Stomach (tissue), 4 donors: ENCODE results near the gene FAM13C.

Experiments
- EP300 ChIP-seq: sonication (generic); formaldehyde crosslinking; IDR thresholded peaks from one replicate; pipeline ENCODE4 v1.6.1; 2017; ENCODE audit warnings: antibody characterized with exemption
- POLR2A ChIP-seq, 4 donors: fragments of 450-650 bp; IDR thresholded peaks; one replicate each; pipeline ENCODE4 v1.6.1; 2016; ENCODE audit warnings: antibody characterized with exemption in 4 of 4, control low read depth in 2 of 4, mild to moderate bottlenecking in 1 of 4, moderate library complexity in 1 of 4
- POLR2AphosphoS5 ChIP-seq, 3 donors: sonication (generic); formaldehyde crosslinking; IDR thresholded peaks; one replicate each; pipeline ENCODE4 v1.6.1; 2016; ENCODE audit warnings: antibody characterized with exemption in 3 of 3
- TF ChIP-seq, protein P1 (sequence below), 7 experiments: fragments of 450-650 bp in 4 of 7; fragments of 200-600 bp in 3 of 7; sonication (generic) in 3 of 7; IDR thresholded peaks; one replicate each; pipeline ENCODE4 v1.5.1; 2016 to 2019; ENCODE audit warnings: antibody characterized with exemption in 7 of 7, control low read depth in 2 of 7, mild to moderate bottlenecking in 1 of 7

DNA sequence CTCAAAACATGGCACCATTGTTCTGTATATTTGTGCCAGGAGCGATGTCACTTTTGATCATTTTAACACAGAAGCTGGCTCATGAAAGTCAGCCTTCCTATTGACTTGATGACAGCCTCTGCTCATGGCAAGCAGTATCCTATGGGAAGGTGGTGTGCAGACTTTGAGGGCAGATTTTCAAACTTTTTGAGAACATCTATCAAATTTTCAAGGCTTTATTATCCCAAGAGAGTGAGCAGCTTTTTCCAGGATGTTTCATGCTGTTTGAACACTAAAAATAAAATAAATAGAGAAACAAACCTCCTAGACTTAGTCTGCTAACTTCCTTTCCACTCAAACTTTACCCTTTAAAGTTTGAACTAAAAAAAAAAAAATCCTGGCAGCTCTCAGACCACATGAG lies 20.3 kb downstream of the FAM13C start:
- TF ChIP-seq POLR2AphosphoS5 (IDR thresholded peaks at IDR 0.05): no peak
- no peak for TF ChIP-seq POLR2A (IDR thresholded peaks at IDR 0.05)
- TF ChIP-seq, protein P1, sequence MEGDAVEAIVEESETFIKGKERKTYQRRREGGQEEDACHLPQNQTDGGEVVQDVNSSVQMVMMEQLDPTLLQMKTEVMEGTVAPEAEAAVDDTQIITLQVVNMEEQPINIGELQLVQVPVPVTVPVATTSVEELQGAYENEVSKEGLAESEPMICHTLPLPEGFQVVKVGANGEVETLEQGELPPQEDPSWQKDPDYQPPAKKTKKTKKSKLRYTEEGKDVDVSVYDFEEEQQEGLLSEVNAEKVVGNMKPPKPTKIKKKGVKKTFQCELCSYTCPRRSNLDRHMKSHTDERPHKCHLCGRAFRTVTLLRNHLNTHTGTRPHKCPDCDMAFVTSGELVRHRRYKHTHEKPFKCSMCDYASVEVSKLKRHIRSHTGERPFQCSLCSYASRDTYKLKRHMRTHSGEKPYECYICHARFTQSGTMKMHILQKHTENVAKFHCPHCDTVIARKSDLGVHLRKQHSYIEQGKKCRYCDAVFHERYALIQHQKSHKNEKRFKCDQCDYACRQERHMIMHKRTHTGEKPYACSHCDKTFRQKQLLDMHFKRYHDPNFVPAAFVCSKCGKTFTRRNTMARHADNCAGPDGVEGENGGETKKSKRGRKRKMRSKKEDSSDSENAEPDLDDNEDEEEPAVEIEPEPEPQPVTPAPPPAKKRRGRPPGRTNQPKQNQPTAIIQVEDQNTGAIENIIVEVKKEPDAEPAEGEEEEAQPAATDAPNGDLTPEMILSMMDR (IDR thresholded peaks at IDR 0.05): no peak
- TF ChIP-seq EP300: no peak
